ENCODE measurements around the gene SCN11A. TPM values are rescaled to one million over a fixed set of nuclear protein-coding genes. Genes with fewer than 3 reads are reported as not detected.
A peak's percentile ranks its signal among the peaks of the same experiment; 100 is the strongest.

Gene SCN11A
- total and polyA plus RNA-seq, 9 of the 15 experiments (the other 6 are each of a cell fraction or from before 2014, with no cell fraction given) = 0.01 to 0.05 (median 0.04) TPM; not detected in 6

DNA sequence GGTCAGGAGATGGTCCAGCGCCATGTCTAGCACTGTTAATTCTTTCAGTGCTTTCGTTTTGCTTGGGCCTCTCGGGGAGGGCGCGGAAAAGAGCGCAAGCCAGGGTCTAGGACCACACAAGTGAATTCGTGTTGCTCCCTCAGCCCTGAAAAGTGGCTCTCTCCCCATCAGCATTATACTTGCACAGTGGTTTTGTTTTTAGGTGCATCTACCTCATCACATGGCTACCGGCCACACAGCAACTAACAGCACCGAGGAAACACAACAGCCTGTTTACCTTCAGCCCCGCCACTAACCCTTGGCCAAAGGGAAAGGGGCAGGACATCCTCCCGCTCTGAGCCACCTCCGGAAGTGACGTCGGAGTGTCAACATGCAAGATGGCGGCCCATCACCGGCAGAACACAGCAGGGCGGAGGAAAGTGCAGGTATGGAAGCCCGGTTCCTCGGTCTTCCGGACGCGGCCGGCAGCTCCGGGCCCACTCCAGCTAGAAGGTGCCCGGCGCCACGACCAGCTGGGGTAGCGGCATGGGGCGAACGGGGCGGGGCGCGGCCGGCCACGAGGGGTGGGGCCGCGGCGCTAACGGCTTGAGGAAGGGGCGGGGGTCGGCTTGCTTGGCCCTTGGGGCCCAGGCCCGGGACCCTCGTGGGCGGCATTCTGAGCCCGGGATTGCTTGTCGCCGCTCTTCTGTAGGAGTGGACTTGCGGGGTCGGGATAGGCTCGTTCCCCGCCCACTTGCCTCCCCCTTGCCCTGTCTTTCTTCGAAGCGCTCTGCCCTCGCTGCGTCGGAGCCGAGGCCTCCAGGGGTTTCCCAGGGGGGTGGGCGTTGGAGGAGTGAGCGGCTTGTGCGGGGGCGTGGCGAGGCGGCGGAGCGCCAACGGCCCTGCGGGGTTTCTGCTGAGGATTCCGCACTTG lies at the start of gene SCN11A, which contains the start of gene WDR48 (continued):
- TF ChIP-seq, protein P1, sequence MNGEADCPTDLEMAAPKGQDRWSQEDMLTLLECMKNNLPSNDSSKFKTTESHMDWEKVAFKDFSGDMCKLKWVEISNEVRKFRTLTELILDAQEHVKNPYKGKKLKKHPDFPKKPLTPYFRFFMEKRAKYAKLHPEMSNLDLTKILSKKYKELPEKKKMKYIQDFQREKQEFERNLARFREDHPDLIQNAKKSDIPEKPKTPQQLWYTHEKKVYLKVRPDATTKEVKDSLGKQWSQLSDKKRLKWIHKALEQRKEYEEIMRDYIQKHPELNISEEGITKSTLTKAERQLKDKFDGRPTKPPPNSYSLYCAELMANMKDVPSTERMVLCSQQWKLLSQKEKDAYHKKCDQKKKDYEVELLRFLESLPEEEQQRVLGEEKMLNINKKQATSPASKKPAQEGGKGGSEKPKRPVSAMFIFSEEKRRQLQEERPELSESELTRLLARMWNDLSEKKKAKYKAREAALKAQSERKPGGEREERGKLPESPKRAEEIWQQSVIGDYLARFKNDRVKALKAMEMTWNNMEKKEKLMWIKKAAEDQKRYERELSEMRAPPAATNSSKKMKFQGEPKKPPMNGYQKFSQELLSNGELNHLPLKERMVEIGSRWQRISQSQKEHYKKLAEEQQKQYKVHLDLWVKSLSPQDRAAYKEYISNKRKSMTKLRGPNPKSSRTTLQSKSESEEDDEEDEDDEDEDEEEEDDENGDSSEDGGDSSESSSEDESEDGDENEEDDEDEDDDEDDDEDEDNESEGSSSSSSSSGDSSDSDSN (IDR thresholded peaks at IDR 0.05; ENCODE audit: borderline replicate concordance in 1 of 2, low read depth in 2 of 2, low read length in 2 of 2) = no peak
- TF ChIP-seq SLC30A9 (CRISPR knock-in tag; IDR thresholded peaks at IDR 0.05) (no peak), ZNF436 (CRISPR knock-in tag; IDR thresholded peaks at IDR 0.05) (no peak), KDM5B (IDR thresholded peaks at IDR 0.05; ENCODE audit: insufficient replicate concordance, low read depth, low read length) (peak; percentile 98), ZNF584 (CRISPR knock-in tag; IDR thresholded peaks at IDR 0.05; ENCODE audit: low read depth) (peak; percentile 48; the same call in 1 of the 2 replicates), ZNF197 (CRISPR knock-in tag; IDR thresholded peaks at IDR 0.05; ENCODE audit: low read depth) (no peak), PHB (CRISPR knock-in tag; IDR thresholded peaks at IDR 0.05) (no peak), ZFP1 (CRISPR knock-in tag; IDR thresholded peaks at IDR 0.05) (no peak), DACH1 (IDR thresholded peaks at IDR 0.05; ENCODE audit: partially characterized antibody) (no peak), ZNF551 (CRISPR knock-in tag; IDR thresholded peaks at IDR 0.05) (no peak), ARHGAP35 (IDR thresholded peaks at IDR 0.05; ENCODE audit: partially characterized antibody) (no peak), GATAD2A (IDR thresholded peaks at IDR 0.05) (peak; percentile 11; the same call in 1 of the 2 replicates), ZNF121 (CRISPR knock-in tag; conservative IDR thresholded peaks at IDR 0.05) (no peak), PTRF (tag; IDR thresholded peaks at IDR 0.05) (no peak), RFX5 (IDR thresholded peaks at IDR 0.05; ENCODE audit: low read depth, low read length) (no peak), RBM39 (optimal IDR thresholded peaks at IDR 0.05; ENCODE audit: low read depth, low read length) (no peak), ZZZ3 (IDR thresholded peaks at IDR 0.05) (no peak)
- TF ChIP-seq, protein P2, sequence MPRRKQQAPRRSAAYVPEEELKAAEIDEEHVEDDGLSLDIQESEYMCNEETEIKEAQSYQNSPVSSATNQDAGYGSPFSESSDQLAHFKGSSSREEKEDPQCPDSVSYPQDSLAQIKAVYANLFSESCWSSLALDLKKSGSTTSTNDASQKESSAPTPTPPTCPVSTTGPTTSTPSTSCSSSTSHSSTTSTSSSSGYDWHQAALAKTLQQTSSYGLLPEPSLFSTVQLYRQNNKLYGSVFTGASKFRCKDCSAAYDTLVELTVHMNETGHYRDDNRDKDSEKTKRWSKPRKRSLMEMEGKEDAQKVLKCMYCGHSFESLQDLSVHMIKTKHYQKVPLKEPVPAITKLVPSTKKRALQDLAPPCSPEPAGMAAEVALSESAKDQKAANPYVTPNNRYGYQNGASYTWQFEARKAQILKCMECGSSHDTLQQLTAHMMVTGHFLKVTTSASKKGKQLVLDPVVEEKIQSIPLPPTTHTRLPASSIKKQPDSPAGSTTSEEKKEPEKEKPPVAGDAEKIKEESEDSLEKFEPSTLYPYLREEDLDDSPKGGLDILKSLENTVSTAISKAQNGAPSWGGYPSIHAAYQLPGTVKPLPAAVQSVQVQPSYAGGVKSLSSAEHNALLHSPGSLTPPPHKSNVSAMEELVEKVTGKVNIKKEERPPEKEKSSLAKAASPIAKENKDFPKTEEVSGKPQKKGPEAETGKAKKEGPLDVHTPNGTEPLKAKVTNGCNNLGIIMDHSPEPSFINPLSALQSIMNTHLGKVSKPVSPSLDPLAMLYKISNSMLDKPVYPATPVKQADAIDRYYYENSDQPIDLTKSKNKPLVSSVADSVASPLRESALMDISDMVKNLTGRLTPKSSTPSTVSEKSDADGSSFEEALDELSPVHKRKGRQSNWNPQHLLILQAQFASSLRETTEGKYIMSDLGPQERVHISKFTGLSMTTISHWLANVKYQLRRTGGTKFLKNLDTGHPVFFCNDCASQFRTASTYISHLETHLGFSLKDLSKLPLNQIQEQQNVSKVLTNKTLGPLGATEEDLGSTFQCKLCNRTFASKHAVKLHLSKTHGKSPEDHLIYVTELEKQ (CRISPR knock-in tag; IDR thresholded peaks at IDR 0.05) = no peak
